Measurements from ENCODE around the gene NRG3.

DNA sequence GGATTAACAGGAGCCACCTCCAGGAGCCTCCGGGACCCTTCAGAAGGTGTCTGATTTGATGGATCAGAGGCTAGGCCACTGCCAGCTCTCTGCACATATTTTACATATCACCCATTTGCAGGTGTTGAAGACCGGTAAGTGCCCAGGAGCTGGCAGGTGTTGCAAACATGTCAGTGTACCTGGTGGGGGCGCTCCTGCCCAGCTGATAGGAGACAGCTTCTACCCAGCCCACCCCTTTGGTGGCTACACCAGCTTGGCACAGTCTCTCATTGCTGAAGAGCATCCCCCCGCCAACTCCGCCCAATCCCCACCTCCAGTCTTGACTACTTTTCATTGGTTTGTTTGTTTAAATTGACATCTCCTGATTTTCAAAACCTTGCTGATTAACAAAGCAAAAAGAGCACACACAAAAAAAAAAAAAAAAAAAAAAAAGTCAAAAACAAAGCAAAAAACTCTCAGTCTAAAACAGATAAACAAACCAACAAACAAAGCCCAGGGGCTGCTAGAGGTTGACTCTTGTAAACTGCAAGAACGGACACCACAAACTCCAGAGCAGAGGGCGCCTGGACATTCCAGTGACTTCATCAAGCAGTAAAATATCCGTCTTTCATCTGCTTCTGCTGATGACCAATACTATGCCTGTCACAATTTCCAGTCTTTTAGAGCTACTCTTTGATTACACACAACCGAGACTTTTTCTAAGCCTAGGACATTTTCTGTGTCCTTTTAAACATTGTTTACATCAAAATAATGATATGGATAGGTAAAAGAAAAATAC, 275.3 kb downstream of the NRG3 start:
- TF ChIP-seq CTCF (IDR thresholded peaks at IDR 0.05) = no peak
- TF ChIP-seq EZH2 (IDR thresholded peaks at IDR 0.05; ENCODE audit: borderline replicate concordance, insufficient read depth, low read depth, low read length, poor library complexity, severe bottlenecking) = no peak
